GM19240 (cell line): ENCODE results near the gene PLET1.
A peak's percentile ranks its signal among the peaks of the same experiment; 100 is the strongest.

ENCODE experiments used
- DNase-seq: peaks from one replicate; pipeline ENCODE4 v3.0.0; 2011; ENCODE audit warnings: low spot score; ENCODE audit not compliant: insufficient read length

Gene PLET1

DNA sequence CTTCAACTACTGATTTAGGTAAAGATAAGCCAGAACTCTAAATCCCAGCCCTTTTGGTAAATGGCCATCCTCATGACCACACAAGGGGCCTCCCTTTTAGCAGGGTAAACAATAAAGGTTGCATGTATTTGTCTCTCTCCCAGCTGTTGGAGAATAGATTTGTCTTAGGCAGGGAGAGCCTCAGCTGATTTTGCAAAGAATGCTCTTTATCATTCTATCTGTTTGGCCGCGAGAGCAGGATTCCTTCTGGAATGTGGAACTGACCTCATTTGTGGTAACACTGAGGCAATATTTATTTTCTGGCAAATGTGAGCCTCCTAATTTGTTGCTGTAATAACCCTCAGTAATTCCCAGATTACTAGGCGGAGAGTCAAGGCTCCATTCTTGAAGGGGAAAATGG lies 19.2 kb downstream of the PLET1 start:
- no peak for DNase-seq

- no peak for DNase-seq
These were observed 22.6 kb downstream of the PLET1 start for GRCh38 chr11:112238041-112238440.

DNA sequence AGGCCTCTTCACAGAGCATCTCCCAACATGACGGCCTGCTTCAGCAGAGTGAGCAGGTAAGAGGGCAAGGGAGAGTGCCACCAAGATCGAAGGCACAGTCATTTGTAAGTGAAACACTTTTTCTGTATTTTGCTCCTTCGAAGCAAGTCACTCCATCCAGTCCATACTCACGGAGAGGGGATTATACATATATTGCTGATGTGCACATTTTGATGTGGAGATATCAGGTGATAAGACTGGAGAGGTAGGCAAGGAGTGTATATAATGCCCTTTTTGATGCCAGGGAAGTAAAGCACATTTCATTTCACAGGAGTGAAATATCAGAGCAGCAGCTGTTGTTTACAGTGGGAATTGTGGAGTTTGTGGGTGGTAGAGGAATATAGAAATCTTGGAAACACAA lies 23.2 kb downstream of the PLET1 start:
- no peak for DNase-seq

DNA sequence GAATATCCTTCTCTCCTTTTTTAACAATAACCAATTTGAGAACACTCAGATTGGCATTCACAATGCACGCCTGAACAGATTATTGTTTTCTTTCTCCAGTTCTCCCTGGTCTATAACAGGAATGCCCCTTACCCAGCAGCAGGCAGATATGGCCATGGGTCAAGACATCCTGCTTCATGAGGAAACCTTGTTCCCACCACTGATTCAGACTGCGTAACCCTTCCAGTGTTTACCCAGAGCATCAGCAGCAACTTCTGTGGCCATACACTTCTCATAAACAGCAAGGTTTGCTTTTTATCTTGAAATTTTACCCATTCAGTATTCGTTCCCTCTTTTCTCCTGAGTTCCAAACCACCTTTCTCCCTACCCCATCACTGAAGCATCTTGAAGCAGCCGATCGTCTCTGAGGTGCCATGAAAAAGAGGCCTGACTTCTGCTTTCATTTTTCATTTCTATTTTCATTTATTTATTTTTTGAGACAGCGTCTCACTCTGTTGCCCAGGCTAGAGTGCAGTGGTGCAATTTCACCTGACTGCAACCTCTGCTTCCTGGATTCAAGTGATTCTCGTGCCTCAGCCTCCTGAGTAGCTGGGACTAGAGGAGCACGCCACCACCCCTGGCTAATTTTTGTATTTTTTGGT lies 24.8 kb downstream of the PLET1 start:
- no peak for DNase-seq

DNA sequence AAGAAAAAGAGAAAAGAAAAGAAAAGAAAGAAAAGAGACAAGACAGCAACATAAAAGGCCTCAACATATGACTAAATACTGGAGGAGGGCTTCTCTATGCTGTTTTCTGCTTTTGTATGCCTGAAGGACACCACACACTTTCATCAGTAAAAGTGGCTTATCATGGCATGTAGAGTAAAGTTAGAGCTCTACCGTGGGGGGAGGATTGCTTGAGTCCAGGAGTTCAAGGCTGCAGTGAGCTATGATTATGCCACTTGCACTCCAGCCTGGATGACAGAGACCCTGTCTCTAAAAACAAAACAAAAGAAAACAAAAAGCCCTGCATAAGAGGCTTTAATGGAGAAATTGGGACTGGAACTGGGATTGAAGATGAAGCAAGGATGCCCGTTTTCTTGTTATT lies 28.7 kb downstream of the PLET1 start:
- DNase-seq: no peak

DNA sequence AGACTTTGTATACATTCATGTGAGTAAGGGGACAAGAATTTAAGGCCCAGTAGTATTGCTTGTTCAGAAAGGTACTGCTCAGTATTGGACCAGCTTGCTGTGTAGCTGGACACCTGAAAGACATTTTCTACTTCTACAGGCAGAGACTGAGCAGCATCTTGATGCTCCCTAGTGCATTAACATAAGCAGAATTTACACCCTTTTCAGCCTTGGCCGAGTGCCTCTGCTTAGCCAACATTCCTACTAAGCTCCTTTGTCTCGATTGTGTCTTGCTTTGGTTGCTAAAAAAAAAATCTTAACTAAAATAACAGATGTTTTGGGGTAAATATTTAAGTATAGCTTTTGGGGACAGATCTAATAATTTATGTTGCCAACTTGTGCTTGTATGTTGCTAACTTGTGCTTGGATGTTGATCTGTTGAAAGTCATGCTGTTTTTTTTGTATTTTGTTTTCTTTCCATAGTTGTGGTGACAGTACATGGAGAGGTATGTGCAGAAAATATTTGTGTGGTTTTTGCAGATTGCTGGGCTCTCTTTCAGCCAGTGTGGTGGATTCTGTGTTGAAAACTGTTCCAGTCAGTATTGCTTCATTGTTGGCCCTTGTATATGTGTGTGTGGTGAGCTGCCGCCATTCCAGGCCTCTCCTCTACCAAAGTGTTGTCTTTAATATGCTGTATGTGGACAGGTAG lies 30.8 kb downstream of the PLET1 start:
- DNase-seq: no peak

- no peak for DNase-seq
These were observed 31.5 kb downstream of the PLET1 start for GRCh38 chr11:112229159-112229558.

DNA sequence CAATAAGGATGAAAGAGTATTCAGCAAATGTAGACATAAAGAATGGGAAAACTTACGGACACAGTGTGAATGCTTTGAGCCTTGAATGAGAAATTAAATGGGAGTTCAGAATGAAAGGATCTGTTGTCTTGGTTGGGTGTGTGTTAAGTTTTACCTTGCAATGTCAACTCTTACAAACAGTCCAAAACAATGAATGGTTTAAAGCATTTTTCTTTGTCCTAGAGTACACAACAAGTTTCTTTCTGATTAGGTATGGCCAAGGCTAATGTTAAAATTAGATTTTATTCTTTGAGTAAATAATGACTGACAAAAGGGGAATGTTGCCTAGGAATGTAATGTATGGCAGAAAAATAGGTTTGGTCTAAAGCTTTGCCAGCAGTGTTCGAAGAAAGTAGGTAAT lies 32.0 kb downstream of the PLET1 start:
- no peak for DNase-seq

DNA sequence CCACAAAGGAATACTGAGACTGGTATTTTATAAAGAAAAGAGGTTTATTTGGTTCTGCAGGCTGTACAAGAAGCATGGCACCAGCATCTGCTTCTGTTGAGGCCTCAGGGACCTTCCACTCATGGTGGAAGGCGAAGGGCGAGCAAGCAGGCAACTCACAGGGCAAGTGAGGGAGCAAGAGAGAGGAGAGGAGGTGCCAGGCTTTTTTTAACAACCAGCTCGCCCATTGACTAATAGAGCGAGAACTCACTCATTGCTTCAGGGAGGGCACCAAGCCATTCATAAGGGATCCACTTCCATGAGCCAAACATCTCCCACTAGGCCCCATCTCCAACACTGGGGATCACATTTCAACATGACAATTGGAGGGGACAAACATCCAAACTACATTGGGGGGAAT lies 33.2 kb downstream of the PLET1 start:
- no peak for DNase-seq

- DNase-seq: no peak
These were observed 33.7 kb downstream of the PLET1 start for GRCh38 chr11:112226831-112227401.

GRCh38 chr11:112226062-112226830 lies 34.4 kb downstream of the PLET1 start, which contains the start of gene PTS:
Gene PTS, plus strand, starts transcription at chr11:112226428. Its CDS starts 16 bp downstream, at chr11:112226444.
- peak; percentile 90 for DNase-seq

DNA sequence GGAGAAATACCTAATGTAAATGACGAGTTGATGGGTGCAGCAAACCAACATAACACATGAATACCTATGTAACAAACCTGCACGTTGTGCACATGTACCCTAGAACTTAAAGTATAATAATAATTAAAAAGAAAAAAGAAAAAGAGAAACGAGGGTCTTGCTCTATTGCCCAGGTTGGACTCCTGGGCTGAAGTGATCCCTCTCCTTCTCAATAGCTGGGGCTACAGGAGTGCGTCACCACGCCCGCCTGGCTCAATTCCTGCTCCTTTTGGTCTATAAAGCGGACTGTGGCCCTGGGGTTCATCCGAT lies 35.0 kb downstream of the PLET1 start:
- DNase-seq: no peak

DNA sequence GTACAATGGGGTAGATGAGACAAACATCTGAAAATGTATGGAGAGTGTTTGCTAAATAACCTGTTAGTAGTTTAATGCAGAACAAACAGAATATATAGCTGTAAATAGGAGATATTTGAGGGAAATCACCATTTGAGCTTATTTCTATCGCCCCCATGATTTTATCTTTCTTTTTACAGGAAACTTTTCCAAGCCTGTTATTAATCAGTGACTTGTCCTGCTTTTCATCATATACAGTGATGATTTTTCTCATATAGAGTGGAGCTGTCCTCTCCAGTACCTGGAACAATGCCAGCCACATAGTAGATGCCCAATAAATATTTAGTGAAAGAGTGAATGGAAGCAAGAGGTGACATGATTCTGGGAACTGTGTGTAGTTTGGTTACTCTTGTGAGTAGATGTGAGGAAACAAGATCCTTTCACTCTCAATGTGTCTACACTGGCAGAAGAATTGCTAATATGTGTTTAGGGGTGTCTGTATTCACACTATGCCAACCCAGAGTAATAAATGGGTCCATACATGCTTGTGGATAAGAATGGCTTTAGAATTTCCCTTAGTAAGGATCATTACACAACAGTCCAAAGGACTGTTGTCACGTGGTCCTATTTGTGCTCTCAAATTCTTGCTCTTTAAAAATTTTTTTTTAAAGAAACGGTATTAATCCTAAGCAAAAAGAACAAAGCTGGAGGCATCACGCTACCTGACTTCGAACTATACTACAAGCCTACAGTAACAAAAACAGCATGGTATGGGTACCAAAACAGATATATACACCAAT lies 36.7 kb downstream of the PLET1 start:
- no peak for DNase-seq

- no peak for DNase-seq
These were observed 37.5 kb downstream of the PLET1 start for GRCh38 chr11:112223121-112223520.

DNA sequence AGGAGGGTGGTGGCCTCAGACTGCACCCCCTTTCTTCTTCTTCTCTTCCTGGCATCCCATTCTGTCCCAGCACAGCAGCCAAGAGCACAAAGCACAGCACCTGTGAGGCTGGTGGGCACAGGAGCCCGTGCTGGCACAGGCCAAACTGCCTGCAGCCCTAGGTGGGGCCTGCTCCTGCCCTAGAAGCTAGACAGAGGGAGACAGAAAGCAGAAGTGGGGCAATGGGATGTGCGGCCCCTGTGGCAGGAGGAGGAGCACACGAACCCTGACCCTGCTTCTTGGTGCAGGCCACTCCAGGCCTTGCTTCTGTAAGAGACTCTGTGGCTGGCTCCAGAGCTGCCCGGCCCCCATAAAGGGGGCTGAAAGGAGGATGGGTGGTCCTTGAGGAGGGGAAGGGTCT lies 38.4 kb downstream of the PLET1 start:
- DNase-seq: no peak

DNA sequence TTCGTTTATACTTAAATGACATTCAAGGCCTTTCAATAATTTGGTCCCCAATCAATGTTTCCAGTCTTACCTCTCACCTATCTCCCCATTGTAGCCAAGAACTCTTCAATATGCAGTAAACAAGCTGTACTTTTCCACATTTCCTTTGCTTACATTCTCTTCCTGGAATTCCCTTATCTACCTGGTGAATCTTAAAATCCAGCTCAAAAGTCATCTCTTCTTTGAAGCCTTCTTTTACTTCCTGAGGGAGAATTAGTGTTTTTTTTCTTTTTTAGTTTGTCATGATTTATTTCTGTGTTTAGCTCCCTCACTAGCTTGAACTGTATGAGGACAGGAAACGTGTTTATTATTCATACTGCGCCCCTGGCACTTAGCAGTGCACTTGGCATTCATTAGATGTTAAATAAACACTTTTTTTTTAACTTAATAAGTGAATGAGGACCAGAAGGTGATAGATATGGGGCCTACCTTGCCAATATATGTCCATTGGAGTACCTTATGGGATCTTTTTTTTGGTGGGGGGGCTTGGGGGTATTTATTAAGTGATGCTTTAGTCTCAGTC lies 39.3 kb downstream of the PLET1 start:
- no peak for DNase-seq

DNA sequence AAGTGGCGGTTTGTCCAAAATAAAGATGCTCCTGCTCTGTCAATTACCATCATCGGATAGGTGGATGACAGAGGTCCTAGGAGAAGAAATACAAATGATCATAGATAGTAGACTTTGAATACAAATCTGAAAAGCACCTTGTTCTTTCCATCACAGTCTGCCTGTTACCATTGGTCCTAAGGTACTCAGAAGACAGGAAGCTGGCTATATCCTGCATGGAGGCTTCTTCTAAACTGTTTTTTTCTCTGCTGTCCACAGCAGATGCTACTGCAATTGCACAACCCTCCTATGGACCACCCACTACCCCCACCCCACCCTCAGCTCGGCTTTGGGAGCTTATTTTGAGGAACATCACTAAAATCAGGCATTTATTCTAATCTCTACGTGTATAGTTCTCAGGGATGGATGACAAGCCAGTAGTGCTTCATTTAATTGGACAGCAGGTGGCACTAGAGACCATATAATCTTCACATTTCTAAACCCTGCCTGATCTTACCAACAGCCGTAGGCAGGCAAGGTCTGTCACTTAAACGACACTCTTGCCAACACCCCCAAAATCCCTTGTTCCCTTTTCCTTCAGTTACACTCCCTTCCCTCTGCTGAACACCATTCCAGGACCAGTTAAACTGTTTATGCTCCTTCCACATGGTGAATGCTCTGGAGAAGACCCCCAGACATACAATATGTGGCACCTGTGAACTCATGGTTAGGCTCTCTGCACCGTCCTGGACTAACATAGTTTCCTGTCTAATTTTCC lies 41.0 kb downstream of the PLET1 start:
- DNase-seq: peak; percentile 14

DNA sequence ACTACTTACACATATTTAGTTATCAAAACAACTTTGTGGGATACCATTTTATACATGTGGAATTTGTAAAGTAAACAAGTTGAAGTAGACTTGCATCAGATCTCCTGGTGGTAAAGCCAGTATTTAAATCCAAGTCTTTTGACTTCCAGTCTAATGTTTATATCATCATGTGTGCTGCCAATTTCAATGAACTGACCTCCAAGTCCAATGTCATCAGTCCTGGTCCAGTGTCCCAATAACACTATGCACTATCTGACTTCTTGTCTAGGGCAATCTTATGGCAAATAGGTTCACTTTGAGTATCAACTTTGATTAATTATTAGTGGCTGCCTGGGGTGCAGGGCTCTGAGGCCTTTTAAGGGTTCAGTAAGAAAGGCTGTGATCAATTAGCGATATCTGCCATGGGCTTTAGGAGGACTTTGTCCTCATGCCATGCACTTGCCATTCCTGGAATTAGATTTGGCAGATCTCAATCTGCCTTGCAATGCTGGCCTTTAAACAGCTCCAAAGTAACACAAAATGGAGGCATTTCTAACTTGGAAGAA lies 44.0 kb downstream of the PLET1 start:
- DNase-seq: no peak

DNA sequence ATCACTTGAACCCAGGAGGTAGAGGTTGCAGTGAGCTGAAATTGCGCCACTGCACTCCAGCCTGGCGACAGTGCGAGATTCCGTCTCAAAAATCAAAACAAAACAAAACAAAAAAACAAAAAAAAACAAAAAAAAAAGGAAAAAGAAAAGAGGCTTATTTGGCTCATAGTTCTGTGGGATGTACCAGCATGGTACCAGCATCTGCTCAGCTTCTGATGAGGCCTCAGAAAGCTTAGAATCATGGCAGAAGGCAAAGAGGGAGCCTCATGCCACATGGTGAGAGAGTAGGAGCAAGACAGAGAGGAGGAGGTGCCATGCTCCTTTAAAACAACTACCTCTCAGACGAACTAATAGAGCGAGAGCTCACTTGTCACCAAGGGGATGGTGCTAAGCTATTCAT lies 45.0 kb downstream of the PLET1 start:
- DNase-seq: no peak

DNA sequence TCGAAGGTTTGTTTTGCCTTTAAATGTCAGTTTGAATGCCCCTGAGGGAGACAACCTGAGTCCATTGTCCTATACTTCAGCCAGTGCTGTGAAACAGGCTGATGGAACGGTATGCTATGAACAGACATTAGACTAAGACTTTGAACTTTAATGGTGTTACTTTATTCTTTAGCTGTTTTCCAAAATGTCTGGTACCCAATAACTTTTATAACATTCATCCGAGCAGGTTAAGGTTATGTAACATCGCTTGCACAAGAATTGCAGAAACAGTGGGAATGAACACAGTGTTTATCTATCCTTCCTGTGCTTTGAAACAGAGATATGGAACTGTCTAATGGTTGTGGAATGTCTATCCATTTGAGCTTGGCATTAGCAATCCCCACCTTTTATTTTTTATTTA lies 46.9 kb downstream of the PLET1 start:
- no peak for DNase-seq
